Astrocyte of the cerebellum (primary cell): Measurements from ENCODE around the gene SLC39A13.

ENCODE experiments used
- DNase-seq: peaks from one replicate; pipeline ENCODE4 v3.0.0-alpha.2; 2011; ENCODE audit warnings: low read depth
- H3K4me3 ChIP-seq: 2 replicates; pipeline ENCODE4 v1.5.1; 2011; ENCODE audit warnings: mild to moderate bottlenecking, low read depth, low read length, moderate library complexity
- in situ Hi-C: cut with HindIII; loops from 2 replicates; pipeline ENCODE4 v1.10.0; 2017; ENCODE audit warnings: low sequenced_read_pairs
- TF ChIP-seq, protein P1 (sequence below): IDR thresholded peaks from 2 replicates; pipeline ENCODE4 v1.5.1; 2012; ENCODE audit warnings: low read length, low read depth, moderate library complexity, mild to moderate bottlenecking; ENCODE audit errors: missing control alignments

Gene SLC39A13

DNA sequence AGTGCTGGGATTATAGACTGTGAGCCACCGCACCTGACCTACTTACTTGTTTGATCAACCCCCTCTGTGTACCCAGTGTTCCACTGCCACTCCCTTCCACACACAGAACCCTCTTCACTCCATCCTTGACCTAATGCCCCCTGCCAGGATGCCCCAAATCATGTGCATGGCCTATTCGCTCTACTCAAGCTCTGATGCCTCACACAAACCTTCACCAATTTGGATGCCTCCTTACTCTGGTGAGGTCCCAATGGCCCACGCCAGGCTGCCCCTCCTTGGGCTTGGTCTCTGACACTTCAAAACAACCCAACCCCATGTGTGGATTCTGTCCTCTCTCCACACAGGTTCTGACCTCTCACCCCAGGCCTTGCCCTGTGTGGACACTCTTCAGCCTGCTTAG lies 27.3 kb downstream of the SLC39A13 start:
- TF ChIP-seq, protein P1, sequence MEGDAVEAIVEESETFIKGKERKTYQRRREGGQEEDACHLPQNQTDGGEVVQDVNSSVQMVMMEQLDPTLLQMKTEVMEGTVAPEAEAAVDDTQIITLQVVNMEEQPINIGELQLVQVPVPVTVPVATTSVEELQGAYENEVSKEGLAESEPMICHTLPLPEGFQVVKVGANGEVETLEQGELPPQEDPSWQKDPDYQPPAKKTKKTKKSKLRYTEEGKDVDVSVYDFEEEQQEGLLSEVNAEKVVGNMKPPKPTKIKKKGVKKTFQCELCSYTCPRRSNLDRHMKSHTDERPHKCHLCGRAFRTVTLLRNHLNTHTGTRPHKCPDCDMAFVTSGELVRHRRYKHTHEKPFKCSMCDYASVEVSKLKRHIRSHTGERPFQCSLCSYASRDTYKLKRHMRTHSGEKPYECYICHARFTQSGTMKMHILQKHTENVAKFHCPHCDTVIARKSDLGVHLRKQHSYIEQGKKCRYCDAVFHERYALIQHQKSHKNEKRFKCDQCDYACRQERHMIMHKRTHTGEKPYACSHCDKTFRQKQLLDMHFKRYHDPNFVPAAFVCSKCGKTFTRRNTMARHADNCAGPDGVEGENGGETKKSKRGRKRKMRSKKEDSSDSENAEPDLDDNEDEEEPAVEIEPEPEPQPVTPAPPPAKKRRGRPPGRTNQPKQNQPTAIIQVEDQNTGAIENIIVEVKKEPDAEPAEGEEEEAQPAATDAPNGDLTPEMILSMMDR, result no peak
- in situ Hi-C loops, result no loop called here
- H3K4me3 ChIP-seq, result no peak overlapping the region
- no peak for DNase-seq

DNA sequence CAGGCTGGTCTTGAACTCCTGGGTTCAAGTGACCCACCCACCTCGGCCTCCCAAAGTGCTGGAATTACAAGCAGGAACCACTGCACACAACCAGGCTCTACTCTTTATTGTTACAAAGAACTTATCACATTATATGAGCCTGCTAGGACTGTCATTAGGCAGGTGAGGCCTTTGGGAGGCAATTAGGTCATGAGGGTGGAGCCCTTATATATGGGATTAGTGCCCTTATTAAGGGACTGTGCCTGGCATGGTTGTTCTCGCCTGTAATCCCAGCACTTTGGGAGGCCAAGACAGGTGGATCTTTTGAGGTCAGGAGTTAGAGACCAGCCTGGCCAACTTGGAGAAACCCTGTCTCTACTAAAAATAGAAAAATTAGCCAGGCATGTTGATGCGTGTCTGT lies 28.3 kb downstream of the SLC39A13 start:
- H3K4me3 ChIP-seq, result no peak overlapping the region
- no peak for DNase-seq
- in situ Hi-C loops, result no loop called here
- TF ChIP-seq, protein P1, result no peak

DNA sequence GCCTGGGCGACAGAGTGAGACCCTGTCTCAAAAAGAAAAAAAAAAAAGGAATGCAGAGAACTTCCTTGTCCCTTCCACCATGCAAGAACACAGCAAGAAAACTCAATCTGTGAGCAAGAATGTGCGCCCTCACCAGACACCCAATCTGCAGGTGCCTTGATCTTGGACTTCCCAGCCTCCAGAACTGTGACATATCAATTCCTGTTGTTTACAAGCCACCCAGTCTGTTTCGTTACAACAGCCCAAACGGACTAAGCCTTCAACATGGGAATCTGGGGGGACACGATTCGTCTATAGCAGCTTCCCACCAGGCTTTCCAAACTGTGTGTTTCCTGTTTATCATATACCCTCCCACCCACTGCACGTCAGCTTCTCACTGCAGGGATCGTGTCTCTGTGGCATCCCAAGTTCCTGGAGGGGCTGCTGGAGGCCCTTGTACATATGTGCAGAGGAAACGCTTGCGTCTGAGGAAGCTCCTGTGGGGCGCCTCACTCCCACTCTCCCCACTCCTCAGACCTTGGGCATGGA lies 28.9 kb downstream of the SLC39A13 start:
- H3K4me3 ChIP-seq, result no peak overlapping the region
- no peak for DNase-seq
- TF ChIP-seq, protein P1, result no peak
- in situ Hi-C loops, result no loop called here

DNA sequence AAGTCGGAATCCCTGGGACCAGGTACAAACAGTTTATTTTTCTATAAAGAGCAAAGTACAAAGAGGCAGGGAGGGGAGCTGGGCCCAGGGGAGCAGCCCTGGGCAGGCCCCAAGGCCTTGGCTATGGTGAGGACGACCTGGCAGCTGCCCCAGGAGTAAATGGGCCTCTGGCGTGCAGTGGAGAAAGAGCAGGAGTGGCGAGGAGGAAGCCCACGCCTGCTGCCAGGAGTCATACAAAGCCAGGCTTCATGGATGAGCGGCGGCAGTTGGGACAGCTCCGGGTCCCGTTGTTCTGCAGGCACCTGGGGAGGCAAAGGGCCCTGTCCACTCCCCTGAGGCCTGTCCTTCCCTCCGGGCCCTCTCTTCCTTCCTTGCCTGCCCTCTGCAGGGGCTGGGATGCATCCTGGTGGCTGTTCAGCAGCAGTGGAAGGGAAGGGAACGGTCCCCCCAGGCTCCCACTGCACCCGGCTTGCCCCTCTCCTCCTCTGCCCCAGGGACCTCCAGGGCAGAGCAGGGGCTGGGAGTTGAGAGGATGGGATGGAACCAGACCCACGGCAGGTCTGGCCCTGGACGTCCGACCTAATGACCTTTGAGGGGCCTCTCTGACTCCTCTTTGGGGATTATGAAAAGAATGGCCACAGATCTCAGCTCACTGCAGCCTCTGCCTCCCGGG lies 29.5 kb downstream of the SLC39A13 start:
- TF ChIP-seq, protein P1, result no peak
- DNase-seq, result no peak
- no peak overlapping the region for H3K4me3 ChIP-seq
- in situ Hi-C loops, result no loop called here

DNA sequence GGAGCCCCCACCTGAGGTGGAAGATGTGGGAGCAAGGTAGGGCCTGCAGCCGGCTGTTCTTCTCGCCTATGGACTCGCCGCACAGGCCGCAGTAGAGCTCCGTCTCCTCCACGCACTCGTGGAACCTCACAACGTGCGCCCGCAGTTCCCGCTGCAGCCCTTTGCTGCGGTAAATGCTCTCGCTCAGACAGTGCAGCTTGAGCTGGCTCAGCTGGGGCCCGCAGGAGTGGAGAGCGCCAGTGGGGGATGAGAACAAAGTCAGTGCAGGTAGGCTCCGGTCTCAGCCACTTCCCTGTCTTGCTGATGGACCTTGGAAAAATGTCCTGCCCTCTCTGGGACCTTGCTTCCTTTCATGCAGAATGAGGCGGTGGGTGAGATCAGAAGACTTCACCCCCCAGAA lies 30.3 kb downstream of the SLC39A13 start:
- no peak for DNase-seq
- H3K4me3 ChIP-seq, result no peak overlapping the region
- in situ Hi-C loops, result no loop called here
- TF ChIP-seq, protein P1, result no peak

DNA sequence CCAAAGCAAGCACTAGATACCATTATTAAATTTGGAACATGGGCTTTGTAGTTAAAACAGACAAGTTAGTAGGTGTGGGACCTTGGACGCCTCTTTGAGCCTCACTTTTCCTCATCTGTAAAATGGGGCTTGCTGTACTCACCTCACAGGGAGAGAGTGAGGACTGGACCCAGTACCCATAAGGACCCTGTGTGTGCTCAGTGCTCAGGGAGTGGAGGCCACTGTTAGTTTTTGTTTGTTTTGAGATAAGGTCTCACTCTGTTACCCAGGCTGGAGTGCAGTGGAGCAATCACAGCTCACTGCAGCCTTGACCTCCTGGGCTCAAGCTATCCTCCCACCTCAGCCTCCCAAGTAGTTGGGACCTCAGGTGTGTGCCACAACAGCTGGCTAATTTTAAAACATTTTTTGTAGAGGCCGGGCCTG lies 31.7 kb downstream of the SLC39A13 start:
- no peak overlapping the region for H3K4me3 ChIP-seq
- in situ Hi-C loops, result no loop called here
- DNase-seq, result no peak
- TF ChIP-seq, protein P1, result no peak
